NCI-H2107 treated with DMSO at 0.1 percent for 48 hours (cell line): ENCODE measurements around the gene SHTN1.

Source experiments
- DNase-seq: peaks from one replicate; lab custom pipeline; 2025; ENCODE audit not compliant: unreplicated experiment; lab: John Stamatoyannopoulos, UW

Gene SHTN1

GRCh38 chr10:116919164-116919563 lies 85.8 kb downstream of the SHTN1 start:
- no peak for DNase-seq

- DNase-seq: no peak
Observed at GRCh38 chr10:116918583-116918982, 86.4 kb downstream of the SHTN1 start.

GRCh38 chr10:116917481-116917880 lies 87.5 kb downstream of the SHTN1 start:
- no peak for DNase-seq

- DNase-seq: no peak
Observed at GRCh38 chr10:116915340-116915739, 89.6 kb downstream of the SHTN1 start.

GRCh38 chr10:116913695-116914094 lies 91.3 kb downstream of the SHTN1 start:
- no peak for DNase-seq

- no peak for DNase-seq
Observed at GRCh38 chr10:116912162-116912561, 92.8 kb downstream of the SHTN1 start.

GRCh38 chr10:116910910-116911309 lies 94.1 kb downstream of the SHTN1 start:
- DNase-seq: no peak

- no peak for DNase-seq
Observed at GRCh38 chr10:116909307-116909706, 95.7 kb downstream of the SHTN1 start.

GRCh38 chr10:116907245-116907987 lies 97.6 kb downstream of the SHTN1 start:
- DNase-seq: no peak

- no peak for DNase-seq
Observed at GRCh38 chr10:116905845-116906210, 99.2 kb downstream of the SHTN1 start.

- no peak for DNase-seq
Observed at GRCh38 chr10:116899626-116900025, 105.4 kb downstream of the SHTN1 start.

GRCh38 chr10:116893686-116894037 lies 111.3 kb downstream of the SHTN1 start:
- DNase-seq: no peak

GRCh38 chr10:116892907-116893685 lies 111.9 kb downstream of the SHTN1 start:
- DNase-seq: peak; percentile 24

GRCh38 chr10:116891208-116891607 lies 113.8 kb downstream of the SHTN1 start:
- DNase-seq: peak; percentile 61

- no peak for DNase-seq
Observed at GRCh38 chr10:116889066-116889465, 115.9 kb downstream of the SHTN1 start.

- DNase-seq: no peak
Observed at GRCh38 chr10:116888380-116889055, 116.5 kb downstream of the SHTN1 start.

GRCh38 chr10:116886772-116887171 lies 118.2 kb downstream of the SHTN1 start:
- peak; percentile 13 for DNase-seq

- DNase-seq: no peak
Observed at GRCh38 chr10:116882639-116883038, 122.3 kb downstream of the SHTN1 start.

GRCh38 chr10:116880716-116881482 lies 124.1 kb downstream of the SHTN1 start:
- peak; percentile 9 for DNase-seq

- no peak for DNase-seq
Observed at GRCh38 chr10:116879817-116880216, 125.2 kb downstream of the SHTN1 start.

GRCh38 chr10:116878123-116878522 lies 126.9 kb downstream of the SHTN1 start:
- no peak for DNase-seq
